Measurements from ENCODE around the gene CAMTA1. TPM values are rescaled to one million over a fixed set of nuclear protein-coding genes. Genes with fewer than 3 reads are reported as not detected.
A peak's percentile ranks its signal among the peaks of the same experiment; 100 is the strongest.

CAMTA1 gene
- total and polyA plus RNA-seq, 4 donors: 90.5 to 236 (median 195) TPM

GRCh38 chr1:7425229-7425628 lies 640.0 kb downstream of the CAMTA1 start:
- Histone ChIP-seq H3K4me1 (ENCODE audit: control insufficient read depth, insufficient read depth, low read length) (peaks cover 23% of the 10 kb centered on the region), H3K36me3 (ENCODE audit: control insufficient read depth, insufficient read depth, low read length) (no peaks in the 10 kb centered on the region), H3K27ac (ENCODE audit: low read depth, low read length) (no peak overlapping the region), H3K27me3 (ENCODE audit: control insufficient read depth, insufficient read depth, low read length) (no peaks in the 10 kb centered on the region), H3K9me3 (ENCODE audit: control insufficient read depth, insufficient read depth, low read length) (no peaks in the 10 kb centered on the region), H3K4me3 (ENCODE audit: low read depth, low read length) (no peak overlapping the region)
- WGBS (ENCODE audit: insufficient coverage): 95% methylated on average over 6 of the region's 6 CpGs
- no peak for DNase-seq (ENCODE audit: low read depth in 4 of 6, low spot score in 6 of 6)

GRCh38 chr1:7425771-7426170 lies 640.5 kb downstream of the CAMTA1 start:
- Histone ChIP-seq H3K36me3 (ENCODE audit: control insufficient read depth, insufficient read depth, low read length) (no peaks in the 10 kb centered on the region), H3K27ac (ENCODE audit: low read depth, low read length) (no peak overlapping the region), H3K4me1 (ENCODE audit: control insufficient read depth, insufficient read depth, low read length) (peaks cover 23% of the 10 kb centered on the region), H3K4me3 (ENCODE audit: low read depth, low read length) (no peak overlapping the region), H3K9me3 (ENCODE audit: control insufficient read depth, insufficient read depth, low read length) (no peaks in the 10 kb centered on the region), H3K27me3 (ENCODE audit: control insufficient read depth, insufficient read depth, low read length) (no peaks in the 10 kb centered on the region)
- WGBS (ENCODE audit: insufficient coverage): 92% methylated on average over 3 of the region's 3 CpGs
- DNase-seq (ENCODE audit: low read depth in 4 of 6, low spot score in 6 of 6): no peak

- WGBS (ENCODE audit: insufficient coverage): 68% methylated on average over 6 of the region's 17 CpGs
- Histone ChIP-seq H3K36me3 (ENCODE audit: control insufficient read depth, insufficient read depth, low read length) (no peaks in the 10 kb centered on the region), H3K27ac (ENCODE audit: low read depth, low read length) (no peak overlapping the region), H3K9me3 (ENCODE audit: control insufficient read depth, insufficient read depth, low read length) (no peaks in the 10 kb centered on the region), H3K4me3 (ENCODE audit: low read depth, low read length) (no peak overlapping the region), H3K27me3 (ENCODE audit: control insufficient read depth, insufficient read depth, low read length) (no peaks in the 10 kb centered on the region), H3K4me1 (ENCODE audit: control insufficient read depth, insufficient read depth, low read length) (peaks cover 31% of the 10 kb centered on the region)
- peak in 1 of 6 donors; percentile 60 for DNase-seq (ENCODE audit: low read depth in 4 of 6, low spot score in 6 of 6)
These were observed 641.7 kb downstream of the CAMTA1 start for GRCh38 chr1:7426780-7427604.

- Histone ChIP-seq H3K9me3 (ENCODE audit: control insufficient read depth, insufficient read depth, low read length) (no peaks in the 10 kb centered on the region), H3K4me1 (ENCODE audit: control insufficient read depth, insufficient read depth, low read length) (peaks cover 39% of the 10 kb centered on the region), H3K27me3 (ENCODE audit: control insufficient read depth, insufficient read depth, low read length) (no peaks in the 10 kb centered on the region), H3K4me3 (ENCODE audit: low read depth, low read length) (no peak overlapping the region), H3K36me3 (ENCODE audit: control insufficient read depth, insufficient read depth, low read length) (no peaks in the 10 kb centered on the region), H3K27ac (ENCODE audit: low read depth, low read length) (no peak overlapping the region)
- 79% methylated on average over 13 of the region's 17 CpGs for WGBS (ENCODE audit: insufficient coverage)
- DNase-seq (ENCODE audit: low read depth in 4 of 6, low spot score in 6 of 6): no peak
These were observed 642.5 kb downstream of the CAMTA1 start for GRCh38 chr1:7427605-7428300.

- H3K9me3 ChIP-seq (ENCODE audit: control insufficient read depth, insufficient read depth, low read length): no peaks in the 10 kb centered on the region
- 97% methylated on average over 3 of the region's 3 CpGs for WGBS (ENCODE audit: insufficient coverage)
- DNase-seq (ENCODE audit: low read depth in 4 of 6, low spot score in 6 of 6): no peak
- H3K4me3 ChIP-seq (ENCODE audit: low read depth, low read length): no peak overlapping the region
- no peak overlapping the region for H3K27ac ChIP-seq (ENCODE audit: low read depth, low read length)
- H3K4me1 ChIP-seq (ENCODE audit: control insufficient read depth, insufficient read depth, low read length): peaks cover 43% of the 10 kb centered on the region
- no peaks in the 10 kb centered on the region for H3K36me3 ChIP-seq (ENCODE audit: control insufficient read depth, insufficient read depth, low read length)
- H3K27me3 ChIP-seq (ENCODE audit: control insufficient read depth, insufficient read depth, low read length): no peaks in the 10 kb centered on the region
These were observed 644.0 kb downstream of the CAMTA1 start for GRCh38 chr1:7429290-7429689.

- Histone ChIP-seq H3K4me1 (ENCODE audit: control insufficient read depth, insufficient read depth, low read length) (peaks cover 43% of the 10 kb centered on the region), H3K36me3 (ENCODE audit: control insufficient read depth, insufficient read depth, low read length) (no peaks in the 10 kb centered on the region)
- WGBS (ENCODE audit: insufficient coverage): 95% methylated on average over 6 of the region's 7 CpGs
These were observed 644.9 kb downstream of the CAMTA1 start for GRCh38 chr1:7430047-7430608.

GRCh38 chr1:7430691-7431090 lies 645.4 kb downstream of the CAMTA1 start:
- no peaks in the 10 kb centered on the region for H3K27me3 ChIP-seq (ENCODE audit: control insufficient read depth, insufficient read depth, low read length)
- peaks cover 42% of the 10 kb centered on the region for H3K4me1 ChIP-seq (ENCODE audit: control insufficient read depth, insufficient read depth, low read length)
- no peak for DNase-seq (ENCODE audit: low read depth in 4 of 6, low spot score in 6 of 6)
- no peak overlapping the region for H3K27ac ChIP-seq (ENCODE audit: low read depth, low read length)
- H3K4me3 ChIP-seq (ENCODE audit: low read depth, low read length): no peak overlapping the region
- H3K36me3 ChIP-seq (ENCODE audit: control insufficient read depth, insufficient read depth, low read length): no peaks in the 10 kb centered on the region
- no peaks in the 10 kb centered on the region for H3K9me3 ChIP-seq (ENCODE audit: control insufficient read depth, insufficient read depth, low read length)
- WGBS (ENCODE audit: insufficient coverage): no CpG with 5 or more reads among the region's 1 CpG

More at GRCh38 chr1:7430047-7430608, 644.9 kb downstream of the CAMTA1 start:
- Histone ChIP-seq H3K9me3 (ENCODE audit: control insufficient read depth, insufficient read depth, low read length) (no peaks in the 10 kb centered on the region), H3K27ac (ENCODE audit: low read depth, low read length) (no peak overlapping the region), H3K27me3 (ENCODE audit: control insufficient read depth, insufficient read depth, low read length) (no peaks in the 10 kb centered on the region), H3K4me3 (ENCODE audit: low read depth, low read length) (no peak overlapping the region)
- DNase-seq (ENCODE audit: low read depth in 4 of 6, low spot score in 6 of 6): no peak

- DNase-seq (ENCODE audit: low read depth in 4 of 6, low spot score in 6 of 6): peak in 1 of 6 donors; percentile 60
- Histone ChIP-seq H3K27ac (ENCODE audit: low read depth, low read length) (no peak overlapping the region), H3K4me1 (ENCODE audit: control insufficient read depth, insufficient read depth, low read length) (peaks cover 39% of the 10 kb centered on the region), H3K9me3 (ENCODE audit: control insufficient read depth, insufficient read depth, low read length) (no peaks in the 10 kb centered on the region), H3K36me3 (ENCODE audit: control insufficient read depth, insufficient read depth, low read length) (no peaks in the 10 kb centered on the region), H3K4me3 (ENCODE audit: low read depth, low read length) (no peak overlapping the region), H3K27me3 (ENCODE audit: control insufficient read depth, insufficient read depth, low read length) (no peaks in the 10 kb centered on the region)
- 58% methylated on average over 10 of the region's 15 CpGs for WGBS (ENCODE audit: insufficient coverage)
These were observed 647.0 kb downstream of the CAMTA1 start for GRCh38 chr1:7432102-7432899.

GRCh38 chr1:7432900-7433380 lies 647.7 kb downstream of the CAMTA1 start:
- no peaks in the 10 kb centered on the region for H3K36me3 ChIP-seq (ENCODE audit: control insufficient read depth, insufficient read depth, low read length)
- no peaks in the 10 kb centered on the region for H3K27me3 ChIP-seq (ENCODE audit: control insufficient read depth, insufficient read depth, low read length)
- DNase-seq (ENCODE audit: low read depth in 4 of 6, low spot score in 6 of 6): no peak
- H3K4me3 ChIP-seq (ENCODE audit: low read depth, low read length): no peak overlapping the region
- H3K4me1 ChIP-seq (ENCODE audit: control insufficient read depth, insufficient read depth, low read length): peaks cover 40% of the 10 kb centered on the region
- WGBS (ENCODE audit: insufficient coverage): 45% methylated on average over 5 of the region's 5 CpGs
- H3K9me3 ChIP-seq (ENCODE audit: control insufficient read depth, insufficient read depth, low read length): no peaks in the 10 kb centered on the region
- H3K27ac ChIP-seq (ENCODE audit: low read depth, low read length): no peak overlapping the region
